AML-193 (cell line): Measurements from ENCODE around the gene MKRN2.
"Not testable (repeated sequence)": the region's sequence is repeated elsewhere in the genome, so short reads cannot be mapped to it uniquely, and the experiment has no call there.

Source experiments
- DNase-seq, 2 experiments: peaks; one replicate each; lab custom pipeline; 2025; lab: John Stamatoyannopoulos, UW

Gene MKRN2

DNA sequence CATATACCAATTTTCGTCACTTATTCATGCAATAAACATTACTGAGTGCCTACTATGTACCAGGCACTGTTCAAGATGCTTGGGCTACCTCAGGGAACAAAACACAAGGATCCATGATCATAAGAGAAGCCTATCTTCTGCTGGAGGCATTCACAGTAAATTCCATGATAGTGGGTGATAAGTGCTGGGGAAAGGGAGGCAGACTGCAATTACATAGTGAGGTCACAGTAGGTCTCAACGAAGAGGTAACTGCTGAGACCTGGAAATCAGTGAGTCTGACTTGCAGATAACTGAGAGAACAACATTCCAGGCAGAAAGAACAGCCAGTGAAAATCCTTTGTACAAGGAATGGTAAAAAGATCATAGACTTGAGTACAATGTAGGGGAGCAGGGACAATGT, 73.4 kb downstream of the MKRN2 start:
- no peak for DNase-seq

DNA sequence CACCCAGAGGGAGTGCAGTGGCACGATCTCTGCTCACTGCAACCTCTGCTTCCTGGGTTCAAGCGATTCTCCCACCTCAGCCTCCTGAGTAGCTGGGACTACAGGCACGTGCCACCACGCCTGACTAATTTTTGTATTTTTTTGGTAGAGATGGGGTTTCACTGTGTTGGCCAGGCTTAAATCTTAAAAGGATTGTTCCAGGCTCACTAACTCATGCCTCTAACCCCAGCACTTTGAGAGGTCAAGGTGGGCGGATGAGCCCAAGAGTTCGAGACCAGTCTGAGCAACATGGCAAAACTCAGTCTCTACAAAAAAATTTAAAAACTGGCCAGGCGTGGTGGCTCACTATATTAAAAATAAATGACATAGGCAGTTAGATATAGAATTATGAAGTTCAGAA, 74.0 kb downstream of the MKRN2 start:
- not testable (repeated sequence) for DNase-seq

DNA sequence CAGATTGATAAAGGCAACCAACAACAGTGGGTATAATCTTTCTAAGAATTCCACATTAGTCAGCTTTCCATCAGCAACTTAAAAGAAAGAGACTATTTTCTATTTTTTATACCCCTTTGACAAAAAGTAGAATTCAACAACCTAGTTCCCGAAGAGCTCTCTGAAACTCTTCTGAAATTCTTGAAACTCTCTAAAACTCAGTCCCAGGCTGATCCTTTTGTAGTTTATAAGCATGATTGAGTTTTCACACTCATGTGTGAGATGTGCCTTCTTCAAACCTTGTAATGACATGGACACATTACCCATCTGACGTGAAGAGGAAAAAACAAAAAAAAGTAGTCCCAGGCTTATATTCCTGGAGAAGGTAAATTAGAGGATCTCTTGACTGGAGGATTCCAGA, 75.6 kb downstream of the MKRN2 start:
- DNase-seq, result no peak

DNA sequence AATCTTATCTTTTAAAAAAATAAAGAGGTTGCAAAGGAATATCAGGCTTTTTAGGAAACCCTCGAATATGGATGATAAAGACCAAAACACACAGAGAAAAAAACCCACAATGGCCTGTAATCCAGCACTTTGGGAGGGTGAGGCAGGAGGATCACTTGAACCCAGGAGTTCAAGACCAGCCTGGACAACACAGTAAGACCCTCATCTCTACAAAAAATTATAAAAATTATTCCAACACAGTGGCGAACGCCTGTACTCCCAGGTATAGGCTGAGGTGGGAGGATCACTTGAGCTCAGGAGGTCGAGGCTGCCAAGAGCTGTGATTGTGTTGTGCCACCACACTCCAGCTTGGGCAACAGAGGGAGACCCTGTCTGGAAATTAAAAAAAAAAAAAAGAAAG, 76.2 kb downstream of the MKRN2 start:
- no peak for DNase-seq
